K562 (cell line): ENCODE results near the gene MROH8. TPM values are rescaled to one million over a fixed set of nuclear protein-coding genes. Genes with fewer than 3 reads are reported as not detected.
A peak's percentile ranks its signal among the peaks of the same experiment; 100 is the strongest.

Source experiments
- BCL6 ChIP-seq: fragments of 250-450 bp; sonication (Bioruptor Pico); IDR thresholded peaks from 2 replicates; pipeline ENCODE4 v1.4.0; 2020
- BCLAF1 ChIP-seq, 2 experiments: fragments of 450-650 bp in 1 of 2; IDR thresholded peaks; 2 replicates each; pipeline ENCODE4 v1.6.1; 2011 to 2017; ENCODE audit warnings: low read depth in 2 of 2, antibody characterized with exemption in 1 of 2, borderline replicate concordance in 1 of 2, low read length in 1 of 2, mild to moderate bottlenecking in 1 of 2, mixed read lengths in 1 of 2; ENCODE audit not compliant: control insufficient read depth in 1 of 2
- FOXA1 ChIP-seq: fragments of 450-650 bp; IDR thresholded peaks from 2 replicates; pipeline ENCODE4 v1.6.1; 2016; ENCODE audit warnings: mild to moderate bottlenecking, borderline replicate concordance
- HCFC1 ChIP-seq: IDR thresholded peaks from 2 replicates; pipeline ENCODE4 v1.6.1; 2012; ENCODE audit warnings: low read depth, low read length, improper control_type of control experiment
- HDAC6 ChIP-seq: IDR thresholded peaks from 2 replicates; pipeline ENCODE4 v1.6.1; 2012; ENCODE audit warnings: low read depth, mild to moderate bottlenecking, control low read depth, inconsistent platforms, low read length, moderate library complexity
- HOXB6 ChIP-seq: fragments of 250-450 bp; sonication (Bioruptor Pico); IDR thresholded peaks from 2 replicates; pipeline ENCODE4 v1.5.1; 2022; ENCODE audit warnings: mild to moderate bottlenecking, borderline replicate concordance
- MITF ChIP-seq: IDR thresholded peaks from 2 replicates; pipeline ENCODE4 v1.6.1; 2014; ENCODE audit warnings: antibody characterized with exemption
- POLR3G ChIP-seq: IDR thresholded peaks from 2 replicates; pipeline ENCODE4 v1.6.1; 2011; ENCODE audit not compliant: insufficient read length, insufficient replicate concordance; ENCODE audit errors: extremely low read depth
- PURB ChIP-seq: sonication (generic); formaldehyde crosslinking; IDR thresholded peaks from 2 replicates; pipeline ENCODE4 v1.9.0; 2021; ENCODE audit warnings: low read depth, mild to moderate bottlenecking, missing genetic modification reagents
- RAD51 ChIP-seq: fragments of 450-650 bp; IDR thresholded peaks from 2 replicates; pipeline ENCODE4 v1.7.1; 2016; ENCODE audit warnings: low read depth, mild to moderate bottlenecking, borderline replicate concordance
- REST ChIP-seq, 2 experiments: fragments of 450-650 bp; formaldehyde crosslinking in 1 of 2; IDR thresholded peaks; 2 replicates each; pipeline versions ENCODE4 v1.4.0 to v1.6.1; 2014 to 2020; ENCODE audit warnings: mild to moderate bottlenecking in 2 of 2, borderline replicate concordance in 1 of 2, low read depth in 1 of 2
- polyA plus RNA-seq, 8 experiments: library from polyadenylated mRNA; depleted of rRNA in 4 of 8; stranded (reverse) in 5 of 8; unstranded in 3 of 8; fragments of >200 nt; fragmentation: Nextera tagmentation in 2 of 8; fragmentation: Illumina TruSeq in 1 of 8; extraction: Ambion mirVana in 2 of 8; extraction: Trizol in 1 of 8; gene quantifications; 2 replicates each; pipeline versions ENCODE4 v1.2.1 to v1.2.3, GENCODE V29; 2011 to 2014; ENCODE audit warnings: inconsistent platforms in 1 of 8, missing spikeins in 1 of 8
- total RNA-seq, 7 experiments: library from RNA; depleted of rRNA in 6 of 7; stranded (reverse); fragments of >200 nt in 6 of 7; fragmentation: Illumina TruSeq in 2 of 7; extraction: Trizol in 2 of 7; gene quantifications; 2 replicates each; pipeline versions ENCODE4 v1.2.1 to v1.2.3, GENCODE V29; 2011 to 2021; ENCODE audit warnings: low replicate concordance in 1 of 7
- TF ChIP-seq, protein P1 (sequence below): fragments of 450-650 bp; conservative IDR thresholded peaks from 2 replicates; pipeline ENCODE4 v1.6.1; 2016; ENCODE audit warnings: missing genetic modification characterization, low read depth, mild to moderate bottlenecking, missing compliant biosample characterization, moderate library complexity

The MROH8 gene
- total and polyA plus RNA-seq, 9 of the 15 experiments (the other 6 are each of a cell fraction or from before 2014, with no cell fraction given) = 0.21 to 1.5 (median 0.78) TPM

DNA sequence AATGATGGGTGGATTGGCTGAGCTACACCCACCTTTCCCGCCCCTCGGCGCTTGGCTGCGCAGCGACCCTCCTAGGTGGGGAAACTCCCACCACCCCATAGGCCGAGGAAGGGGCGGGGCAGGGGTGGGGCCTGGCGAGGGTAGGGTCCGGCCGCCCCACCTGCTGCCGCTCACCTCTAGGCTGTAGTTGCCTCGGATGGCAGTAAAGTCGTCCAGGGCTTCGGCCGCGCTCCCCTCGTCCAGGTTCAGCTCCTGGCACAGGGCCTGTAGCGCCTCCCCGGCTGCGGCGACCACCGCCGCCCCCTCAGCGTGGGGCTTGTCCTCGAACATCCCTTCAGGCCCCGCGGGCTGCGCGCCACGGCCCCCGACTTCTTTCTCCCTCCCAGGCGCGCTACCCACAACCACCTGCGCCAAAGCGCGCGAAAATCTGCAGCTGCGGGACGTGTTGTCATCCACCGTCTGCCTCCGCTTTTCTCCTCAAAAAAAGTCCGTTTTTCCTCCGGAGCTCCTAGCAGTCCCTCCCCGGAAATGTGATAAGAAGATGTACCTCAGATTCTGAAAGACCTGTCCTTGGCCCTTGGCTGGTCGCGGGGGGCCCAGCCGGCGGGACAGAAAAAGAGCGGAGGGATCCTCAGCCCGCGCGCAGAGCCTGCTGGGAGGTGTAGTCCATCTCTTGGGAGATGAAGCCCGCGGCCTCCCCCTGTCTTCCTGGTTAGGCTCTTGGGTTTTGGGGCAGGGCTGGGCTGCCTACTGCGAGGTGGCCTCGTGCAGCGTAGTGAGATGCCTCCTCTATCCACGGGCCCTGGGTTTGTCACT, 83.5 kb downstream of the MROH8 start, which contains the start of gene RBL1 (continued):
- TF ChIP-seq BCLAF1 (IDR thresholded peaks at IDR 0.05; ENCODE audit: borderline replicate concordance in 1 of 2, control insufficient read depth in 1 of 2, low read depth in 2 of 2, low read length in 1 of 2) = 0 out of 4 replicates have a peak, but pooled peaks of 1 of the 2 experiments have one; percentile 19
- no peak for TF ChIP-seq REST (IDR thresholded peaks at IDR 0.05; ENCODE audit: borderline replicate concordance)
- TF ChIP-seq REST (CRISPR knock-in tag; IDR thresholded peaks at IDR 0.05; ENCODE audit: low read depth) = peak; percentile 75
- no peak for TF ChIP-seq MITF
- TF ChIP-seq POLR3G = no peak
- no peak for TF ChIP-seq PURB (CRISPR knock-in tag)
- TF ChIP-seq RAD51 = peak; percentile 59; the same call in 1 of the 2 replicates
- no peak for TF ChIP-seq FOXA1
- TF ChIP-seq, protein P1, sequence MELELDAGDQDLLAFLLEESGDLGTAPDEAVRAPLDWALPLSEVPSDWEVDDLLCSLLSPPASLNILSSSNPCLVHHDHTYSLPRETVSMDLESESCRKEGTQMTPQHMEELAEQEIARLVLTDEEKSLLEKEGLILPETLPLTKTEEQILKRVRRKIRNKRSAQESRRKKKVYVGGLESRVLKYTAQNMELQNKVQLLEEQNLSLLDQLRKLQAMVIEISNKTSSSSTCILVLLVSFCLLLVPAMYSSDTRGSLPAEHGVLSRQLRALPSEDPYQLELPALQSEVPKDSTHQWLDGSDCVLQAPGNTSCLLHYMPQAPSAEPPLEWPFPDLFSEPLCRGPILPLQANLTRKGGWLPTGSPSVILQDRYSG (tag) = peak; percentile 90
- TF ChIP-seq HDAC6 = no peak
- TF ChIP-seq BCL6 (CRISPR knock-in tag) = no peak
- TF ChIP-seq HCFC1 = peak; percentile 93
- TF ChIP-seq HOXB6 (CRISPR knock-in tag) = no peak
